ENCODE results near the gene SCUBE1.

SCUBE1 gene

DNA sequence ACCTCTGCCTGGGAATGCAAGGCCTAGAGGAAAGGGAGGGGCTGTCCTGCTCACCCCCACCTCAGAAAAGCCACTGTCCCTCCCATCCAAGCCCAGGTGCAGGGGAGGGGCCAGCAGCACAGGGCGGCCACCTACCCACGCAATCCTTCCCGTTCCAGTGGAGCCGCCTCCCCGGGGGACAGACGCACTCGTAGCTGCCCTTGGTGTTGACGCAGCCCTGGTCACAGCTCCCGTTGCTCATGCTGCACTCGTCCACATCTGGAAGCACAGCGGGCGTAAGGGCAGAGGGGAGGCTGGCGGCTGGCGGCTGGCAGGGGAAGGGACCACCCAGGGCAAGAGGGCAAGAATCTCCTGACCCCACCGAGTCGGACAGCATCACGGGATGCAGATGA, 115.9 kb downstream of the SCUBE1 start:
- no peak overlapping the region for H3K4me3 ChIP-seq
- TF ChIP-seq, protein P1, sequence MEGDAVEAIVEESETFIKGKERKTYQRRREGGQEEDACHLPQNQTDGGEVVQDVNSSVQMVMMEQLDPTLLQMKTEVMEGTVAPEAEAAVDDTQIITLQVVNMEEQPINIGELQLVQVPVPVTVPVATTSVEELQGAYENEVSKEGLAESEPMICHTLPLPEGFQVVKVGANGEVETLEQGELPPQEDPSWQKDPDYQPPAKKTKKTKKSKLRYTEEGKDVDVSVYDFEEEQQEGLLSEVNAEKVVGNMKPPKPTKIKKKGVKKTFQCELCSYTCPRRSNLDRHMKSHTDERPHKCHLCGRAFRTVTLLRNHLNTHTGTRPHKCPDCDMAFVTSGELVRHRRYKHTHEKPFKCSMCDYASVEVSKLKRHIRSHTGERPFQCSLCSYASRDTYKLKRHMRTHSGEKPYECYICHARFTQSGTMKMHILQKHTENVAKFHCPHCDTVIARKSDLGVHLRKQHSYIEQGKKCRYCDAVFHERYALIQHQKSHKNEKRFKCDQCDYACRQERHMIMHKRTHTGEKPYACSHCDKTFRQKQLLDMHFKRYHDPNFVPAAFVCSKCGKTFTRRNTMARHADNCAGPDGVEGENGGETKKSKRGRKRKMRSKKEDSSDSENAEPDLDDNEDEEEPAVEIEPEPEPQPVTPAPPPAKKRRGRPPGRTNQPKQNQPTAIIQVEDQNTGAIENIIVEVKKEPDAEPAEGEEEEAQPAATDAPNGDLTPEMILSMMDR (IDR thresholded peaks at IDR 0.05): no peak
- DNase-seq (ENCODE audit: low spot score): no peak
- H3K27ac ChIP-seq: no peak overlapping the region

DNA sequence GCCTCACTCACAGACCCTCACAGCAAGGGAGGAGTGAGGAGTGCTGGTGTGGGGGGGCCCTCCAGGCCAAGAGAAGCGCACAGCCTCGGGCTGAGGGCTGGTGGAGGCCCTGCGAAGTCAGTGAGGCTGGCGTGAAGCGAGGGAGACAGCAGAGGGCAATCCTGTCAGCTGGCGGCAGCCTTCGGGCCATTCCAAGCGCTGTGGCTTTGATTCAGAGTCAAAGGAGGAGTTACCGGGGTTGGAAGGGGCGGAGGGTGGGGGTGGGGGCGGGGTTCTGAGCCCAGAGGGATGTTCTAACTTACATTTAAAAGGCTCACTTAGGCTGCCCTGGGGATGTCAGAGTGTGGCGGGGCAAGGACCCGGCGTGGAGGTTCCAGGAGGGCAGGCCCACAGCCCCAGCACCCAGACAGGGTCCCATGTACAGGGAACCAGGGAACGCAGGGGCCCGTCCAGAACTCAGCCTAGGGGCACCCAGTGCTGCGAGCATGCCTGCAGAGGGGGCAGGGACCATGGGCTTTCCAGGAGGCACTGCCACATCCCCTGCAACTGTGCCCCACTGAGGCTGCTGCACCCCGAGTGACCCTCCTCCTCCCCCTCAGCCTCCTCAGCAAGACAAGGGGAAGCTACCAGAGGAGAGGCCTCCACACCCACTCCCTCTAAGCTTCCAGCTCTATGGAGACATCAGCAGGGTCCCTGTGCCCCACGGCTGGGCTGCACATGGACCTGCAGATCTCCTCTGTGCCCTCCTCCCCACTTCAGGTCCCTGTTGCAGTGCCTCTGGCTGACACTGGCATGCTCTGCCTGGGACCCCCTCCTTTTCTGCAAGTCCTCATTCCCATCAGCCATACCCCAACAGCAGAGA, 116.6 kb downstream of the SCUBE1 start:
- H3K4me3 ChIP-seq: no peak overlapping the region
- DNase-seq (ENCODE audit: low spot score): no peak
- TF ChIP-seq, protein P1 (IDR thresholded peaks at IDR 0.05): no peak
- no peak overlapping the region for H3K27ac ChIP-seq

DNA sequence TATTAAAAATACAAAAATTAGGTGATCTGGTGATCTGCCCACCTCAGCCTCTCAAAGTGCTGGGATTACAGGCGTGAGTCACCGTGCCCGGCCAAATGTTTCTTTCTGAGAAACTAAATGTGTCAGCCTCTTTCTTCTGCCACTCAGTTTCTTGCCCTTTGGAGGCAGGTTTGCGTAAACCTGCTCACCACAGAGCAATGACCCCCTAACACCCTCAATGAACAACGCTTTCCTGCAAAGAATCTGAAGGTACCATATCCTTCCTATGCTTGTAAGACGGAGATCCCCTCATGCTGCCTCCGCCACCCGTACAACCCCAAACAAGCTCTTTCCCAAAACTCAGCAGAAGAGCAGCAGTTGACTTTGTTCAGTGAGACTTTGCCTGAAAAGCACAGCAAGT, 117.6 kb downstream of the SCUBE1 start:
- no peak overlapping the region for H3K27ac ChIP-seq
- DNase-seq (ENCODE audit: low spot score): no peak
- TF ChIP-seq, protein P1 (IDR thresholded peaks at IDR 0.05): no peak
- H3K4me3 ChIP-seq: no peak overlapping the region

DNA sequence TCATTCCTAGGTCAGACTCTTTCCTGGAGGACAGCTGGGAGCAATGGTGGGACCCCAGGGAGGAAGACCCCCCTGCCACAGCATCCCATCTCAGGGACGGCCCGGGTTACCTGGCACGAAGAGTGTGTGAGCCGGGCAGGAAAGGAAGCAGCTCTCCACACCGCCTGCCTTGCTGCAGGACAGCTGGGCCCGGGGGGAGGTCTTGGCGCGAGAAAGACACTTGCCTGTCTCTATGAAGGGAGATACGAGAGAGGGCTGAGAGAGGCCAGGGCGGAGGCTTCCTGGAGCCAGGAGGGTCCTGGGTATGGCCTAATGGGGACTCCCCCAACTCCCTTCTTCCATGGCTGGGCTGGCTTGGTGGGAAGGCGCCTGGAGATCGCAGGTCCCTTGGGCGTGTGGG, 120.2 kb downstream of the SCUBE1 start:
- Histone ChIP-seq H3K4me3 (no peak overlapping the region), H3K27ac (no peak overlapping the region)
- TF ChIP-seq, protein P1 (IDR thresholded peaks at IDR 0.05): no peak
- no peak for DNase-seq (ENCODE audit: low spot score)

DNA sequence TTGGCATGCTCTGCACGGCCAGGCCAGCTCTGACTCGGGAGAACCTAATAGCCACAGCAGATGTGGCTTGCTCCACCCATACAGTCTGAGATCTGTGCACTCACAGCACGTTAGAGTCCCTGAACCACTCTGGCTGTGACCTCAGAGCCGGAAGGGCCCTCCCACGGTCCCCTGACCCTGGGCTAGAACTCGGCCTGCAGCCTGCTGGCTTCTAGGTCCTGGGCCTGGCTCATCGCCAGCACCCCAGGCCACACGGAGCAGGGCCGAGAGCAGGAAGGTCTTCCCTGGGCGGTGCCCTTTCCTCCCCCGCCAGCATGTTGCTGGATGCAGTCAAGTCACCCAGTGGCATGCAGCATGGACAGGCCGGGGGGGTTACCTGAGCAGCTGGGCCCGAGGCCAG, 120.9 kb downstream of the SCUBE1 start:
- H3K4me3 ChIP-seq: no peak overlapping the region
- no peak overlapping the region for H3K27ac ChIP-seq
- TF ChIP-seq, protein P1 (IDR thresholded peaks at IDR 0.05): no peak
- DNase-seq (ENCODE audit: low spot score): no peak

DNA sequence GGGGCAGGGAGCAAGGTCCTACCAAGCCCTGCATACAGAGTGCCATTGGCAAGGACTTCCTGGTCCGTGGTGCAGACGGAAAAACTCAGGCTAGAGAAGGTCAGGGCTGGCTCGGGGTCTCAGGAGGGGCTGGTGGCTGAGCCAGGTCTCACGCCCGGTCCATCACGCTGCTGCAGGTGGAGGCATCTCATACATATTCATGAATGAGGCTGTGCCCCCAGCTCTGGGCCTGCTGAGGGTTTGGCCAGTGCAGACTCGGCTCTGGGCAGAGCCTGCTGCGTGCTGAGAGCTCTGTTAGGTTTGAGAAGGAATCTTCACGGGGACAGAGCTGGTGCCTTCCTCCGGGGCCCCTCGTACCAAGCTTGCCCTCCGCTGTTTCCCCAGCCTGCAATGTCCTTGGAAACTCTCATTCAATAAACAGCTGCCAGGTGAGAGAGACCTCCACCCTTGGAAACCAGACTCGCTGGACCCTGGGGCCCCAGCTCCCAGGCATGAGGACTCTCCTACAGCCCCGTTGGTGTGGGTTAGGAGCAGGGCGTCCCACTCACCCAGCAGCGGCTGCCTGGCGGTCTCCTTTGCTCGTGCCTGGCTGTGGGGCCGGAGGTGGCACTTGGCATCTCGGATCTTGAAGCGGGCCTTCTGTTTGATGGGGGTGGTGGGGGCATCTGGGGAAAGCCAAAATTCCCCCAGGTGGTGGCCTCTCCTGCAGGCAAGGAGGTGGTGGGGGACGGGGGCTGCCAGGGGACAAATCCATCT, 122.4 kb downstream of the SCUBE1 start:
- Histone ChIP-seq H3K4me3 (no peak overlapping the region), H3K27ac (no peak overlapping the region)
- no peak for DNase-seq (ENCODE audit: low spot score)
- TF ChIP-seq, protein P1 (IDR thresholded peaks at IDR 0.05): no peak

Measured in coronary artery (tissue), 2 donors.